ENCODE results near the gene THSD4.

Gene THSD4

GRCh38 chr15:71707230-71708050 lies 592.2 kb downstream of the THSD4 start:
- Histone ChIP-seq H3K27ac (ENCODE audit: insufficient read depth in 1 of 2, low read depth in 1 of 2, low read length in 2 of 2, poor library complexity in 1 of 2, severe bottlenecking in 2 of 2) (no peak overlapping the region), H3K36me3 (ENCODE audit: control insufficient read depth in 4 of 4, insufficient read depth in 4 of 4, low read length in 3 of 4) (no peaks in the 10 kb centered on the region), H3K4me3 (ENCODE audit: control insufficient read depth in 1 of 7, extremely low read depth in 1 of 7, insufficient read depth in 4 of 7, low read depth in 2 of 7, low read length in 6 of 7) (no peak overlapping the region), H3K27me3 (replicated peaks in 2 of 5; ENCODE audit: control insufficient read depth in 4 of 5, insufficient read depth in 5 of 5, low read length in 4 of 5) (peaks cover 0 to 10% (median 0%) of the 10 kb centered on the region in 5 experiments), H3K9me3 (ENCODE audit: control extremely low read depth in 1 of 5, control insufficient read depth in 4 of 5, insufficient read depth in 2 of 5, low read depth in 1 of 5, low read length in 4 of 5) (no peaks in the 10 kb centered on the region), H3K4me1 (ENCODE audit: control extremely low read depth in 1 of 4, control insufficient read depth in 4 of 4, insufficient read depth in 4 of 4, low read length in 3 of 4) (no peaks in the 10 kb centered on the region)
- CTCF ChIA-PET = interaction anchor here (1.2 kb wide), 1 partner anchor 321 kb away, joined by 3 read pairs; no protein-coding TSS in a partner anchor
- POLR2A ChIA-PET = interaction anchor here (0.9 kb wide), 1 partner anchor 702 kb away, joined by 3 read pairs; no protein-coding TSS in a partner anchor
- DNase-seq = no peak
- WGBS (ENCODE audit: insufficient coverage) = 88% methylated on average over 5 of the region's 5 CpGs

- Histone ChIP-seq H3K9me3 (ENCODE audit: control extremely low read depth in 1 of 5, control insufficient read depth in 4 of 5, insufficient read depth in 2 of 5, low read depth in 1 of 5, low read length in 4 of 5) (no peaks in the 10 kb centered on the region), H3K27ac (ENCODE audit: insufficient read depth in 1 of 2, low read depth in 1 of 2, low read length in 2 of 2, poor library complexity in 1 of 2, severe bottlenecking in 2 of 2) (no peak overlapping the region), H3K27me3 (replicated peaks in 2 of 5; ENCODE audit: control insufficient read depth in 4 of 5, insufficient read depth in 5 of 5, low read length in 4 of 5) (peaks cover 0 to 10% (median 1%) of the 10 kb centered on the region in 5 experiments), H3K36me3 (ENCODE audit: control insufficient read depth in 4 of 4, insufficient read depth in 4 of 4, low read length in 3 of 4) (no peaks in the 10 kb centered on the region), H3K4me3 (ENCODE audit: control insufficient read depth in 1 of 7, extremely low read depth in 1 of 7, insufficient read depth in 4 of 7, low read depth in 2 of 7, low read length in 6 of 7) (no peak overlapping the region), H3K4me1 (ENCODE audit: control extremely low read depth in 1 of 4, control insufficient read depth in 4 of 4, insufficient read depth in 4 of 4, low read length in 3 of 4) (no peaks in the 10 kb centered on the region)
- POLR2A ChIA-PET = no interaction called here
- CTCF ChIA-PET = no interaction called here
- DNase-seq = no peak
- WGBS (ENCODE audit: insufficient coverage) = 80% methylated on average over 2 of the region's 4 CpGs
These were observed 592.8 kb downstream of the THSD4 start for GRCh38 chr15:71708051-71708429.

GRCh38 chr15:71708741-71709140 lies 593.5 kb downstream of the THSD4 start:
- CTCF ChIA-PET = no interaction called here
- no peaks in the 10 kb centered on the region for H3K36me3 ChIP-seq (ENCODE audit: control insufficient read depth in 4 of 4, insufficient read depth in 4 of 4, low read length in 3 of 4)
- peaks cover 0 to 10% (median 2%) of the 10 kb centered on the region in 5 experiments for H3K27me3 ChIP-seq (replicated peaks in 2 of 5; ENCODE audit: control insufficient read depth in 4 of 5, insufficient read depth in 5 of 5, low read length in 4 of 5)
- no peak overlapping the region for H3K27ac ChIP-seq (ENCODE audit: insufficient read depth in 1 of 2, low read depth in 1 of 2, low read length in 2 of 2, poor library complexity in 1 of 2, severe bottlenecking in 2 of 2)
- no peaks in the 10 kb centered on the region for H3K9me3 ChIP-seq (ENCODE audit: control extremely low read depth in 1 of 5, control insufficient read depth in 4 of 5, insufficient read depth in 2 of 5, low read depth in 1 of 5, low read length in 4 of 5)
- POLR2A ChIA-PET = no interaction called here
- 100% methylated on average over 4 of the region's 11 CpGs for WGBS (ENCODE audit: insufficient coverage)
- no peaks in the 10 kb centered on the region for H3K4me1 ChIP-seq (ENCODE audit: control extremely low read depth in 1 of 4, control insufficient read depth in 4 of 4, insufficient read depth in 4 of 4, low read length in 3 of 4)
- DNase-seq = no peak
- H3K4me3 ChIP-seq (ENCODE audit: control insufficient read depth in 1 of 7, extremely low read depth in 1 of 7, insufficient read depth in 4 of 7, low read depth in 2 of 7, low read length in 6 of 7) = no peak overlapping the region

- Histone ChIP-seq H3K36me3 (ENCODE audit: control insufficient read depth in 4 of 4, insufficient read depth in 4 of 4, low read length in 3 of 4) (no peaks in the 10 kb centered on the region), H3K27me3 (replicated peaks in 2 of 5; ENCODE audit: control insufficient read depth in 4 of 5, insufficient read depth in 5 of 5, low read length in 4 of 5) (peaks cover 0 to 10% (median 2%) of the 10 kb centered on the region in 5 experiments), H3K4me3 (ENCODE audit: control insufficient read depth in 1 of 7, extremely low read depth in 1 of 7, insufficient read depth in 4 of 7, low read depth in 2 of 7, low read length in 6 of 7) (no peak overlapping the region), H3K4me1 (ENCODE audit: control extremely low read depth in 1 of 4, control insufficient read depth in 4 of 4, insufficient read depth in 4 of 4, low read length in 3 of 4) (no peaks in the 10 kb centered on the region), H3K9me3 (ENCODE audit: control extremely low read depth in 1 of 5, control insufficient read depth in 4 of 5, insufficient read depth in 2 of 5, low read depth in 1 of 5, low read length in 4 of 5) (no peaks in the 10 kb centered on the region), H3K27ac (ENCODE audit: insufficient read depth in 1 of 2, low read depth in 1 of 2, low read length in 2 of 2, poor library complexity in 1 of 2, severe bottlenecking in 2 of 2) (no peak overlapping the region)
- ChIA-PET CTCF (no interaction called here), POLR2A (interaction anchor here (0.5 kb wide), 1 partner anchor 1860 kb away, joined by 3 read pairs; no protein-coding TSS in a partner anchor)
- 100% methylated on average over 3 of the region's 3 CpGs for WGBS (ENCODE audit: insufficient coverage)
- no peak for DNase-seq
These were observed 594.6 kb downstream of the THSD4 start for GRCh38 chr15:71709808-71710418.

GRCh38 chr15:71712182-71712581 lies 596.9 kb downstream of the THSD4 start:
- CTCF ChIA-PET = no interaction called here

GRCh38 chr15:71713191-71713809 lies 598.0 kb downstream of the THSD4 start:
- Histone ChIP-seq H3K4me1 (ENCODE audit: control extremely low read depth in 1 of 4, control insufficient read depth in 4 of 4, insufficient read depth in 4 of 4, low read length in 3 of 4) (no peaks in the 10 kb centered on the region), H3K4me3 (ENCODE audit: control insufficient read depth in 1 of 7, extremely low read depth in 1 of 7, insufficient read depth in 4 of 7, low read depth in 2 of 7, low read length in 6 of 7) (no peak overlapping the region), H3K9me3 (ENCODE audit: control extremely low read depth in 1 of 5, control insufficient read depth in 4 of 5, insufficient read depth in 2 of 5, low read depth in 1 of 5, low read length in 4 of 5) (no peaks in the 10 kb centered on the region), H3K27ac (ENCODE audit: insufficient read depth in 1 of 2, low read depth in 1 of 2, low read length in 2 of 2, poor library complexity in 1 of 2, severe bottlenecking in 2 of 2) (no peak overlapping the region), H3K27me3 (replicated peaks in 2 of 5; ENCODE audit: control insufficient read depth in 4 of 5, insufficient read depth in 5 of 5, low read length in 4 of 5) (peaks cover 0 to 4% (median 2%) of the 10 kb centered on the region in 5 experiments), H3K36me3 (ENCODE audit: control insufficient read depth in 4 of 4, insufficient read depth in 4 of 4, low read length in 3 of 4) (no peaks in the 10 kb centered on the region)
- 100% methylated on average over 1 of the region's 5 CpGs for WGBS (ENCODE audit: insufficient coverage)
- DNase-seq = no peak
- ChIA-PET CTCF (no interaction called here), POLR2A (no interaction called here)

More at GRCh38 chr15:71712182-71712581, 596.9 kb downstream of the THSD4 start:
- H3K4me1 ChIP-seq (ENCODE audit: control extremely low read depth in 1 of 4, control insufficient read depth in 4 of 4, insufficient read depth in 4 of 4, low read length in 3 of 4) = no peaks in the 10 kb centered on the region
- no peak overlapping the region for H3K4me3 ChIP-seq (ENCODE audit: control insufficient read depth in 1 of 7, extremely low read depth in 1 of 7, insufficient read depth in 4 of 7, low read depth in 2 of 7, low read length in 6 of 7)
- POLR2A ChIA-PET = no interaction called here
- H3K9me3 ChIP-seq (ENCODE audit: control extremely low read depth in 1 of 5, control insufficient read depth in 4 of 5, insufficient read depth in 2 of 5, low read depth in 1 of 5, low read length in 4 of 5) = no peaks in the 10 kb centered on the region
- H3K36me3 ChIP-seq (ENCODE audit: control insufficient read depth in 4 of 4, insufficient read depth in 4 of 4, low read length in 3 of 4) = no peaks in the 10 kb centered on the region
- no peak overlapping the region for H3K27ac ChIP-seq (ENCODE audit: insufficient read depth in 1 of 2, low read depth in 1 of 2, low read length in 2 of 2, poor library complexity in 1 of 2, severe bottlenecking in 2 of 2)
- DNase-seq = no peak
- H3K27me3 ChIP-seq (replicated peaks in 2 of 5; ENCODE audit: control insufficient read depth in 4 of 5, insufficient read depth in 5 of 5, low read length in 4 of 5) = peaks cover 0 to 4% (median 0%) of the 10 kb centered on the region in 5 experiments

- H3K36me3 ChIP-seq (ENCODE audit: control insufficient read depth in 4 of 4, insufficient read depth in 4 of 4, low read length in 3 of 4) = no peaks in the 10 kb centered on the region
- POLR2A ChIA-PET = no interaction called here
- H3K4me1 ChIP-seq (ENCODE audit: control extremely low read depth in 1 of 4, control insufficient read depth in 4 of 4, insufficient read depth in 4 of 4, low read length in 3 of 4) = no peaks in the 10 kb centered on the region
- DNase-seq = no peak
- peaks cover 2 to 9% (median 4%) of the 10 kb centered on the region in 5 experiments for H3K27me3 ChIP-seq (replicated peaks in 2 of 5; ENCODE audit: control insufficient read depth in 4 of 5, insufficient read depth in 5 of 5, low read length in 4 of 5)
- no peak overlapping the region for H3K27ac ChIP-seq (ENCODE audit: insufficient read depth in 1 of 2, low read depth in 1 of 2, low read length in 2 of 2, poor library complexity in 1 of 2, severe bottlenecking in 2 of 2)
- H3K4me3 ChIP-seq (ENCODE audit: control insufficient read depth in 1 of 7, extremely low read depth in 1 of 7, insufficient read depth in 4 of 7, low read depth in 2 of 7, low read length in 6 of 7) = no peak overlapping the region
- 100% methylated on average over 1 of the region's 1 CpG for WGBS (ENCODE audit: insufficient coverage)
- H3K9me3 ChIP-seq (ENCODE audit: control extremely low read depth in 1 of 5, control insufficient read depth in 4 of 5, insufficient read depth in 2 of 5, low read depth in 1 of 5, low read length in 4 of 5) = no peaks in the 10 kb centered on the region
- CTCF ChIA-PET = no interaction called here
These were observed 600.6 kb downstream of the THSD4 start for GRCh38 chr15:71715914-71716313.
